ENCODE results near the gene GARIN6.

Gene GARIN6

DNA sequence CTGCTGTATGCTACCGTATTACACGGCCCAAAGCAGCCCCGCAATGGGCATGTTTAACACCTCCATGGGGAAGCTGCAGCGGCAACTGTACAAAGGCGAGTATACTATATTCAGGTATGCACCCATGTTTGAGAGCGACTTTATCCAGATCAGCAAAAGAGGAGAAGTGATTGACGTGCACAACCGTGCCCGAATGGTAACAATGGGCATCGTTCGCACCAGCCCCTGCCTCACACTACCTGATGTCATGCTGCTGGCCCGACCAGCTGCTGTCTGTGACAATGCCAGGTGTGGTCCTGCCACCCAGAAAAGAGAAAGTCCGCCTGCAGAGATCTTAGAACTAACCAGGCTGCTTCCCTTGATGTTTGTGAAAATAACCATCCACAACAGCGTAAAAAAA, 630 bp downstream of the GARIN6 start:
- no peak for DNase-seq (ENCODE audit: low read depth in 1 of 2, low spot score in 1 of 2)
- no peaks in the 10 kb centered on the region for H3K27me3 ChIP-seq (ENCODE audit: insufficient read depth, poor library complexity, severe bottlenecking)
- TF ChIP-seq GABPA (IDR thresholded peaks at IDR 0.05; ENCODE audit: low read depth) (no peak), SPI1 (IDR thresholded peaks at IDR 0.05; ENCODE audit: borderline replicate concordance, low read depth) (no peak), POLR2AphosphoS5 (IDR thresholded peaks at IDR 0.05; ENCODE audit: low read depth) (no peak)
- TF ChIP-seq, protein P1, sequence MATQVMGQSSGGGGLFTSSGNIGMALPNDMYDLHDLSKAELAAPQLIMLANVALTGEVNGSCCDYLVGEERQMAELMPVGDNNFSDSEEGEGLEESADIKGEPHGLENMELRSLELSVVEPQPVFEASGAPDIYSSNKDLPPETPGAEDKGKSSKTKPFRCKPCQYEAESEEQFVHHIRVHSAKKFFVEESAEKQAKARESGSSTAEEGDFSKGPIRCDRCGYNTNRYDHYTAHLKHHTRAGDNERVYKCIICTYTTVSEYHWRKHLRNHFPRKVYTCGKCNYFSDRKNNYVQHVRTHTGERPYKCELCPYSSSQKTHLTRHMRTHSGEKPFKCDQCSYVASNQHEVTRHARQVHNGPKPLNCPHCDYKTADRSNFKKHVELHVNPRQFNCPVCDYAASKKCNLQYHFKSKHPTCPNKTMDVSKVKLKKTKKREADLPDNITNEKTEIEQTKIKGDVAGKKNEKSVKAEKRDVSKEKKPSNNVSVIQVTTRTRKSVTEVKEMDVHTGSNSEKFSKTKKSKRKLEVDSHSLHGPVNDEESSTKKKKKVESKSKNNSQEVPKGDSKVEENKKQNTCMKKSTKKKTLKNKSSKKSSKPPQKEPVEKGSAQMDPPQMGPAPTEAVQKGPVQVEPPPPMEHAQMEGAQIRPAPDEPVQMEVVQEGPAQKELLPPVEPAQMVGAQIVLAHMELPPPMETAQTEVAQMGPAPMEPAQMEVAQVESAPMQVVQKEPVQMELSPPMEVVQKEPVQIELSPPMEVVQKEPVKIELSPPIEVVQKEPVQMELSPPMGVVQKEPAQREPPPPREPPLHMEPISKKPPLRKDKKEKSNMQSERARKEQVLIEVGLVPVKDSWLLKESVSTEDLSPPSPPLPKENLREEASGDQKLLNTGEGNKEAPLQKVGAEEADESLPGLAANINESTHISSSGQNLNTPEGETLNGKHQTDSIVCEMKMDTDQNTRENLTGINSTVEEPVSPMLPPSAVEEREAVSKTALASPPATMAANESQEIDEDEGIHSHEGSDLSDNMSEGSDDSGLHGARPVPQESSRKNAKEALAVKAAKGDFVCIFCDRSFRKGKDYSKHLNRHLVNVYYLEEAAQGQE (IDR thresholded peaks at IDR 0.05; ENCODE audit: insufficient replicate concordance, low read depth) = no peak
- TF ChIP-seq, protein P2, sequence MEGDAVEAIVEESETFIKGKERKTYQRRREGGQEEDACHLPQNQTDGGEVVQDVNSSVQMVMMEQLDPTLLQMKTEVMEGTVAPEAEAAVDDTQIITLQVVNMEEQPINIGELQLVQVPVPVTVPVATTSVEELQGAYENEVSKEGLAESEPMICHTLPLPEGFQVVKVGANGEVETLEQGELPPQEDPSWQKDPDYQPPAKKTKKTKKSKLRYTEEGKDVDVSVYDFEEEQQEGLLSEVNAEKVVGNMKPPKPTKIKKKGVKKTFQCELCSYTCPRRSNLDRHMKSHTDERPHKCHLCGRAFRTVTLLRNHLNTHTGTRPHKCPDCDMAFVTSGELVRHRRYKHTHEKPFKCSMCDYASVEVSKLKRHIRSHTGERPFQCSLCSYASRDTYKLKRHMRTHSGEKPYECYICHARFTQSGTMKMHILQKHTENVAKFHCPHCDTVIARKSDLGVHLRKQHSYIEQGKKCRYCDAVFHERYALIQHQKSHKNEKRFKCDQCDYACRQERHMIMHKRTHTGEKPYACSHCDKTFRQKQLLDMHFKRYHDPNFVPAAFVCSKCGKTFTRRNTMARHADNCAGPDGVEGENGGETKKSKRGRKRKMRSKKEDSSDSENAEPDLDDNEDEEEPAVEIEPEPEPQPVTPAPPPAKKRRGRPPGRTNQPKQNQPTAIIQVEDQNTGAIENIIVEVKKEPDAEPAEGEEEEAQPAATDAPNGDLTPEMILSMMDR (IDR thresholded peaks at IDR 0.05; ENCODE audit: insufficient read depth, low read length) = no peak

DNA sequence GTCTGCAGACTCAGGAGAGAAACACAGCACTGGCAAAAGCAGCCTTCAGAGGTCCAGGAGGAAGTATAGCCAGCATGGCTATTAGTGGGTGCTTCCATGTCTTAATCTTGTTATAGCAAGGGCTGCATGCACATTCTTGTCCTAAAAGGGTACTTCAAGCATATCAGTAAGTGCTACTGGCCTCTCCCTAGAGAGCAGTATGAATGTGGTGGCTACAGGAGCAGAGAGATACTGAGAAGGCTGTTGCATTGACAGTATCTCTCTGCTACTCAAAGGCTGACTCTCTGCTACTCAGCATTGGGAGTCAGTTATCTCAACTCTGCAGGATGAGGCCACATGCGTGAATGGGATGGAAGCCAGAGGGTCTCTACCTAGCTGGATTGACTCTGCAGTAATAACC, 2.0 kb downstream of the GARIN6 start:
- no peak overlapping the region for H3K4me3 ChIP-seq (replicated peaks; ENCODE audit: insufficient read depth, low read length)
- H3K27ac ChIP-seq (replicated peaks) = no peak overlapping the region
- no peak for DNase-seq (ENCODE audit: low read depth in 1 of 2, low spot score in 1 of 2)
- TF ChIP-seq, protein P1 (IDR thresholded peaks at IDR 0.05; ENCODE audit: insufficient replicate concordance, low read depth) = no peak
- no peak for TF ChIP-seq GABPA (IDR thresholded peaks at IDR 0.05; ENCODE audit: low read depth)
- TF ChIP-seq, protein P2 (IDR thresholded peaks at IDR 0.05; ENCODE audit: insufficient read depth, low read length) = no peak
- no peak for TF ChIP-seq SPI1 (IDR thresholded peaks at IDR 0.05; ENCODE audit: borderline replicate concordance, low read depth)
- TF ChIP-seq POLR2AphosphoS5 (IDR thresholded peaks at IDR 0.05; ENCODE audit: low read depth) = no peak
- H3K27me3 ChIP-seq (ENCODE audit: insufficient read depth, poor library complexity, severe bottlenecking) = no peaks in the 10 kb centered on the region

More for the DNA sequence above, 630 bp downstream of the GARIN6 start:
- Histone ChIP-seq H3K27ac (replicated peaks) (no peak overlapping the region), H3K4me3 (replicated peaks; ENCODE audit: insufficient read depth, low read length) (no peak overlapping the region)

DNA sequence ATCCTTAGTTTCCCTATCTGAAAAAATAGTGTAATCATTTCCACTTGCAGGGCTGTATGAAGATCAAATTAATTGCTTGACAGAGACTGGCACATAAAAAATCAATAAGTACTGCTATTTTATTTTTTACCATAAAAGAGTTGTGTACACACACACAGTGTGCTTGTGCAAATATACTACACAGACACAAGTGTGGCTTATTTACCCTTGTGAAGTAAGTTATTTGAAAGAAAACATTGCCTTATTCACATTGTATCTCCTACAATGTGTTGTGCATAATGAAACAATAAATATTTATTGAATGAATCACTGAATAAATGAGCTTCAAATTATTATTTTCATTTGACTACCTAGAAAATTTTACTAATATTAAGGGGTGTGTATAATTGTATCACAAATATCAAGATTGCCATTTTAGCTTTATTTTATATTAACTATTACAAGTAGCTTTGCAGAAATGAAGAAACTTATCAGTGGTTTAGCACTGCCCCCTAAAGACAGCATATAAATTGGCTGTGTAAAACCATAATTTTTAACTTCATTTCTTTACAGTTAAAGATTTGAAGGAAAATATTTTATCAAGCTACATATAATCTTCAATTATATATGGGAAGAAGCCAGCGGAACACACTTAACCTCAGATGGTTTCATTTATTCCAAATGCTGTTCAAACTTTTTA, 11.3 kb downstream of the GARIN6 start:
- Histone ChIP-seq H3K4me3 (replicated peaks; ENCODE audit: insufficient read depth, low read length) (no peak overlapping the region), H3K27me3 (ENCODE audit: insufficient read depth, poor library complexity, severe bottlenecking) (peaks cover 3% of the 10 kb centered on the region), H3K27ac (replicated peaks) (no peak overlapping the region)
- TF ChIP-seq GABPA (IDR thresholded peaks at IDR 0.05; ENCODE audit: low read depth) (no peak), SPI1 (IDR thresholded peaks at IDR 0.05; ENCODE audit: borderline replicate concordance, low read depth) (no peak), POLR2AphosphoS5 (IDR thresholded peaks at IDR 0.05; ENCODE audit: low read depth) (no peak)
- TF ChIP-seq, protein P2 (IDR thresholded peaks at IDR 0.05; ENCODE audit: insufficient read depth, low read length) = no peak
- TF ChIP-seq, protein P1 (IDR thresholded peaks at IDR 0.05; ENCODE audit: insufficient replicate concordance, low read depth) = no peak
- DNase-seq (ENCODE audit: low read depth in 1 of 2, low spot score in 1 of 2) = no peak

Data from HL-60 (cell line).